ENCODE data around the gene GPI. TPM values are rescaled to one million over a fixed set of nuclear protein-coding genes. Genes with fewer than 3 reads are reported as not detected.

Gene GPI
- total and polyA plus RNA-seq, 2 donors (not counting 3 experiments of a cell fraction or from before 2014, with no cell fraction given) = 131 to 273 TPM

DNA sequence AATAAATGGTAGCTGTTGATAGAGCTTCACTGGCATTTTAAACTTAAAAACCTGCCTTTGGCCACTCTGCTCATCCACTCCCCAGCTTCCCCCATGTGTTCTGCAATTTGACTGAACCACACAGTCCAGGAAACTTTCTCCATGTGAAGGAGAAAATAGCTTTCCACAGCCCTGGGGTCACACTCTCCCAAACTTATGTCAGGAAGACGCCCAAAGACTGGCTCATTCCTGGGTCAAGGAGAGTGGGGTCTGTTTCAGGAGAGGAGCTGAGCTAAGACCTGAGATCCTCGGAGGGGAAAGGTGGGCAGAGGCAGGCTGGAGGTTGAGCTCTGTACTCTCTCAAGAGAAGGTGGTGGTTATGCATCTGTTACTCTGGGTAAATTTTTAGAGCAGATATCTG, 48.7 kb upstream of the GPI start:
- Histone ChIP-seq H3K4me1 (ENCODE audit: control insufficient read depth, extremely low read depth, insufficient read depth, low read length) (peaks cover 58% of the 10 kb centered on the region), H3K79me2 (ENCODE audit: control insufficient read depth, insufficient read depth, low read length) (peaks cover 30% of the 10 kb centered on the region), H3K27me3 (ENCODE audit: control insufficient read depth in 2 of 2, insufficient read depth in 2 of 2, low read length in 2 of 2) (no peaks in the 10 kb centered on the region), H2AFZ (ENCODE audit: low read depth, low read length) (no peak overlapping the region), H3K36me3 (ENCODE audit: control insufficient read depth in 2 of 2, extremely low read depth in 1 of 2, insufficient read depth in 2 of 2, low read length in 2 of 2) (peaks cover 0 to 2% of the 10 kb centered on the region in 2 experiments), H4K20me1 (replicated peaks; ENCODE audit: control insufficient read depth, extremely low read depth, insufficient read depth, low read length) (no peaks in the 10 kb centered on the region), H3K9me3 (replicated peaks; ENCODE audit: control insufficient read depth, insufficient read depth, low read length) (no peaks in the 10 kb centered on the region), H3K4me2 (ENCODE audit: insufficient read depth, low read length) (peak overlapping the region; percentile 0), H3K4me3 (replicated peaks in 1 of 3; ENCODE audit: insufficient read depth in 1 of 3, low read depth in 1 of 3, low read length in 3 of 3) (no peak overlapping the region), H3K27ac (ENCODE audit: insufficient read depth, low read depth, low read length) (peak overlapping the region; percentile 71), H3K9me1 (replicated peaks; ENCODE audit: control insufficient read depth, extremely low read depth, insufficient read depth, low read length) (no peaks in the 10 kb centered on the region), H3K9ac (replicated peaks; ENCODE audit: extremely low read depth, insufficient read depth, low read length) (no peak overlapping the region)
- TF ChIP-seq MYC (IDR thresholded peaks at IDR 0.05; ENCODE audit: low read depth, low read length) (no peak), FOS (IDR thresholded peaks at IDR 0.05; ENCODE audit: borderline replicate concordance, insufficient read depth, low read length) (no peak), JUN (IDR thresholded peaks at IDR 0.05; ENCODE audit: borderline replicate concordance, insufficient read depth, insufficient read length, low read depth) (no peak), CTCF (IDR thresholded peaks at IDR 0.05; ENCODE audit: extremely low read depth in 1 of 2, insufficient read depth in 1 of 2, low read depth in 1 of 2, low read length in 2 of 2) (no peak), POLR2AphosphoS5 (IDR thresholded peaks at IDR 0.05; ENCODE audit: insufficient read depth, low read depth, low read length) (no peak), GATA2 (IDR thresholded peaks at IDR 0.05; ENCODE audit: insufficient read depth, insufficient read length, low read depth, low read length) (no peak), EZH2 (IDR thresholded peaks at IDR 0.05; ENCODE audit: borderline replicate concordance, low read depth, low read length, severe bottlenecking) (no peak), POLR2A (IDR thresholded peaks at IDR 0.05; ENCODE audit: low read depth, low read length) (no peak)
- TF ChIP-seq, protein P1, sequence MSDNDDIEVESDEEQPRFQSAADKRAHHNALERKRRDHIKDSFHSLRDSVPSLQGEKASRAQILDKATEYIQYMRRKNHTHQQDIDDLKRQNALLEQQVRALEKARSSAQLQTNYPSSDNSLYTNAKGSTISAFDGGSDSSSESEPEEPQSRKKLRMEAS (IDR thresholded peaks at IDR 0.05; ENCODE audit: insufficient read depth, insufficient read length) = no peak
- dilution Hi-C loops (cut with MboI; ENCODE audit: extremely low pct_ligation_motif_present, low sequenced_read_pairs) = no loop called here
- ChIA-PET POLR2A (interaction anchor here (1.3 kb wide), 1 partner anchor 16 kb away, joined by 5 read pairs; no protein-coding TSS in a partner anchor), CTCF (interaction anchor here (0.7 to 1.8 kb wide), 8 partner anchors 11 to 99 kb away, joined by 3 to 7 read pairs (median 3); no protein-coding TSS in a partner anchor)
- intact Hi-C loops (cut with micrococcal nuclease) = no loop called here
- TSS peak; percentile 23 for BruUV-seq (replicated peaks)
- FAIRE-seq (no peak), DNase-seq (ENCODE audit: low read depth, low spot score) (no peak)
